ENCODE data around the gene NARS2. TPM values are rescaled to one million over a fixed set of nuclear protein-coding genes. Genes with fewer than 3 reads are reported as not detected.

The NARS2 gene
- polyA plus RNA-seq, 1 experiment = 18.4 TPM

DNA sequence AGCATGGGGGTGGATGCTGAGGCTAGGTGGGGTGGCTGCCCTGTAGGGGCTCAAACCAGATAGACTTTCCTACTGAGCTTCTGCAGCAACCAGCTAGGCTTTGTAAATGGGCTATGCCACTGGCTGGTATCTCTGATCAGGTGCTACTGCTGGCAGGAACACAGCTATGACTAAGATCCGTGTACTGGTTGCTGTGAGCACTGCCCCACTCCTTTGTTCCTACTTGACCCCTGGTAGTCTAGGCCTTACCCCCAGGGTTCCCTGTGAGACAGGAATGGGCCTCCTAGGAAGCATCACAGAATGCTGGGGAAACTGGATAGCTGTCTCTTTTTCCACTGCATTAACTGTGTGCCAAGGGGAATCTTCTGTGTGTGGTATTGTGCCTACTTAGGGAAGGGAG, 98.6 kb downstream of the NARS2 start:
- CTCF ChIA-PET = no interaction called here
- Histone ChIP-seq H3K4me3 (ENCODE audit: low read depth, low read length) (no peak overlapping the region), H3K9me3 (ENCODE audit: control insufficient read depth, insufficient read depth, low read length) (no peaks in the 10 kb centered on the region), H3K27me3 (ENCODE audit: control insufficient read depth, insufficient read depth, low read length) (no peaks in the 10 kb centered on the region), H3K27ac (ENCODE audit: low read depth, low read length) (no peak overlapping the region)
- POLR2A ChIA-PET = no interaction called here
- TF ChIP-seq CTCF (IDR thresholded peaks at IDR 0.05; ENCODE audit: low read depth, low read length) = no peak
- no peak for DNase-seq (ENCODE audit: low read depth, low spot score)

DNA sequence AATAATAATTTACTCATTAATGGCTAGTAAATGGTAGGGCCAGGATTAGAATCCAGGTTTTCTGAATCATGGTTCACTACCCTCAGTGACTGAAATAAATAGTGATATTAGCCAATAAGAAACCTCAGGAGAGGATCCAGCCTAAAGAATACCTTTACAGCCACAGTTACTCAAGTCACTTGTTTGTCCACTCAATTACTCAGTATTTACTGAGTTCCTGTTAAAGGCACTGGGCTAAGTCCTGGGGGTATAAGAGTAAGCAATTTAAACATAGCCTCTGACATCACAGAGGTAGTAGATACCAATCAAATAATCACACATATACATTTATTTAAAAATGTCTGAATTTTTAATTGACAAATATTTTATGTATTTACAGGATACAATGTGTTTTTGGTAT, 100.2 kb downstream of the NARS2 start:
- no peak for DNase-seq (ENCODE audit: low read depth, low spot score)
- no peak for TF ChIP-seq CTCF (IDR thresholded peaks at IDR 0.05; ENCODE audit: low read depth, low read length)
- no peaks in the 10 kb centered on the region for H3K9me3 ChIP-seq (ENCODE audit: control insufficient read depth, insufficient read depth, low read length)
- H3K27ac ChIP-seq (ENCODE audit: low read depth, low read length) = no peak overlapping the region
- ChIA-PET CTCF (no interaction called here), POLR2A (no interaction called here)
- no peak overlapping the region for H3K4me3 ChIP-seq (ENCODE audit: low read depth, low read length)
- no peaks in the 10 kb centered on the region for H3K27me3 ChIP-seq (ENCODE audit: control insufficient read depth, insufficient read depth, low read length)

- no peaks in the 10 kb centered on the region for H3K9me3 ChIP-seq (ENCODE audit: control insufficient read depth, insufficient read depth, low read length)
- TF ChIP-seq CTCF (IDR thresholded peaks at IDR 0.05; ENCODE audit: low read depth, low read length) = no peak
- H3K4me3 ChIP-seq (ENCODE audit: low read depth, low read length) = no peak overlapping the region
- CTCF ChIA-PET = no interaction called here
- H3K27me3 ChIP-seq (ENCODE audit: control insufficient read depth, insufficient read depth, low read length) = no peaks in the 10 kb centered on the region
- POLR2A ChIA-PET = no interaction called here
- no peak overlapping the region for H3K27ac ChIP-seq (ENCODE audit: low read depth, low read length)
- DNase-seq (ENCODE audit: low read depth, low spot score) = no peak
Measured at GRCh38 chr11:78472905-78473304, 101.8 kb downstream of the NARS2 start.

DNA sequence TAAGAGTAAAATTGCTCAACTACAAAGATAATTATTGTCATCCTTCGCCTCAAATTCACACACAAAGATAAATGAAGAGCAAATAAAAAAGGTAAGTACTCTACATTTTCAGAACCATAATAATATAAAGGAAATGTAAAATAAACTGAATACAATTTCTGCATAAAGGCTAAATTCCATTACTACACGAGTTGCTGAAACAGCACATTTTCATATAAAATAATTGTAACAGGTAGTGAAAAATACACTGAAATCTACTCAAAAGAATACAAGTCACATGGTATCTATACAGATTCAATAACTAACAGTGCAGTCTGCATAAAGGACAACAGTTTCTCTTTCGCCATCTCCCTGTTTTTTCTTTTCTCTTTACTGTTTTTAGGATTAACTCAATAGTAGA, 102.3 kb downstream of the NARS2 start:
- TF ChIP-seq CTCF (IDR thresholded peaks at IDR 0.05; ENCODE audit: low read depth, low read length) = no peak
- CTCF ChIA-PET = no interaction called here
- Histone ChIP-seq H3K27ac (ENCODE audit: low read depth, low read length) (no peak overlapping the region), H3K27me3 (ENCODE audit: control insufficient read depth, insufficient read depth, low read length) (no peaks in the 10 kb centered on the region), H3K9me3 (ENCODE audit: control insufficient read depth, insufficient read depth, low read length) (no peaks in the 10 kb centered on the region), H3K4me3 (ENCODE audit: low read depth, low read length) (no peak overlapping the region)
- POLR2A ChIA-PET = no interaction called here
- DNase-seq (ENCODE audit: low read depth, low spot score) = no peak

DNA sequence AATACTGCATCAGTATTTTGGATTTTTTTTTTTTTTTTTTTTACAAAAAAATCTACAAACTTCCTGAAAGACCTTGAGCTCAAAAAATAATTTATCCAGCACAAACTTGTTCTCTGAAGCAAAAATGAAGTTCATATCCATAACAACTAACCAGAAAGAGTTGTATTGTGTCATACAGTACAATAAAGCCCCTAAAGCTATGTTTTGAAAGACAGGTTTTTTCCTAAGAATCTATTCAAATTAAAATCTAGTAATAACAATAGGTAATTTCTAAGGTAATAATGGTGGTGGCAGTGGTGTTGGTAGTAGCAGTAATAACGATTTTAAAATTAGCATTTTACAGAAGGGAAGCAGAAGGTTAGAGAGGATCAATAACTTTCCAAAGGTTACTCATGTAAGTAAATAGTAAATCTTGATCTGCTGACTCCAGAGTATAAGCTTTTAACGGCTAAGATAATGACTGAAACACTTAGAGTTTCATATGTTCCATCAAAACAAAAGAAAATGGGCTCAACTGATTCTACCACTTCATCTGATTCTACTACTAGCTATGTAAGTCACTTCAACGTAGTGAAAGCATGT, 103.7 kb downstream of the NARS2 start:
- TF ChIP-seq CTCF (IDR thresholded peaks at IDR 0.05; ENCODE audit: low read depth, low read length) = no peak
- H3K4me3 ChIP-seq (ENCODE audit: low read depth, low read length) = no peak overlapping the region
- H3K27ac ChIP-seq (ENCODE audit: low read depth, low read length) = no peak overlapping the region
- ChIA-PET POLR2A (interaction anchor here (0.7 kb wide), 1 partner anchor 727 kb away, joined by 3 read pairs; no protein-coding TSS in a partner anchor), CTCF (interaction anchor here (0.6 kb wide), 1 partner anchor 450 kb away, joined by 3 read pairs; no protein-coding TSS in a partner anchor)
- H3K9me3 ChIP-seq (ENCODE audit: control insufficient read depth, insufficient read depth, low read length) = no peaks in the 10 kb centered on the region
- no peak for DNase-seq (ENCODE audit: low read depth, low spot score)
- H3K27me3 ChIP-seq (ENCODE audit: control insufficient read depth, insufficient read depth, low read length) = no peaks in the 10 kb centered on the region

Measured in AG04450 (cell line).